ENCODE results near the gene GABBR2. TPM values are rescaled to one million over a fixed set of nuclear protein-coding genes. Genes with fewer than 3 reads are reported as not detected.

Gene GABBR2
- total RNA-seq, 1 experiment from 2014 or later: 0.23 TPM

- Histone ChIP-seq H3K27me3 (replicated peaks; ENCODE audit: control insufficient read depth, insufficient read depth, low read length) (no peaks in the 10 kb centered on the region), H3K4me3 (ENCODE audit: low read depth, low read length) (no peak overlapping the region), H3K9me3 (no peaks in the 10 kb centered on the region), H3K4me1 (peaks cover 6% of the 10 kb centered on the region; the same call in 1 of the 2 replicates), H3K36me3 (ENCODE audit: control insufficient read depth, insufficient read depth, low read length) (no peaks in the 10 kb centered on the region)
- no peak for DNase-seq
- Mint-ChIP-seq H3K36me3 (ENCODE audit: insufficient read depth, unreplicated experiment) (no peaks in the 10 kb centered on the region), H3K27ac (ENCODE audit: unreplicated experiment) (no peak overlapping the region), H3K27me3 (ENCODE audit: insufficient read depth, unreplicated experiment) (peaks cover 3% of the 10 kb centered on the region), H3K4me3 (ENCODE audit: unreplicated experiment) (no peak overlapping the region), H3K4me1 (ENCODE audit: low read depth, unreplicated experiment) (peaks cover 11% of the 10 kb centered on the region), H3K9me3 (ENCODE audit: unreplicated experiment) (no peaks in the 10 kb centered on the region)
- TF ChIP-seq, protein P1, sequence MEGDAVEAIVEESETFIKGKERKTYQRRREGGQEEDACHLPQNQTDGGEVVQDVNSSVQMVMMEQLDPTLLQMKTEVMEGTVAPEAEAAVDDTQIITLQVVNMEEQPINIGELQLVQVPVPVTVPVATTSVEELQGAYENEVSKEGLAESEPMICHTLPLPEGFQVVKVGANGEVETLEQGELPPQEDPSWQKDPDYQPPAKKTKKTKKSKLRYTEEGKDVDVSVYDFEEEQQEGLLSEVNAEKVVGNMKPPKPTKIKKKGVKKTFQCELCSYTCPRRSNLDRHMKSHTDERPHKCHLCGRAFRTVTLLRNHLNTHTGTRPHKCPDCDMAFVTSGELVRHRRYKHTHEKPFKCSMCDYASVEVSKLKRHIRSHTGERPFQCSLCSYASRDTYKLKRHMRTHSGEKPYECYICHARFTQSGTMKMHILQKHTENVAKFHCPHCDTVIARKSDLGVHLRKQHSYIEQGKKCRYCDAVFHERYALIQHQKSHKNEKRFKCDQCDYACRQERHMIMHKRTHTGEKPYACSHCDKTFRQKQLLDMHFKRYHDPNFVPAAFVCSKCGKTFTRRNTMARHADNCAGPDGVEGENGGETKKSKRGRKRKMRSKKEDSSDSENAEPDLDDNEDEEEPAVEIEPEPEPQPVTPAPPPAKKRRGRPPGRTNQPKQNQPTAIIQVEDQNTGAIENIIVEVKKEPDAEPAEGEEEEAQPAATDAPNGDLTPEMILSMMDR (IDR thresholded peaks at IDR 0.05; ENCODE audit: insufficient read depth in 1 of 2, low read depth in 1 of 2, low read length in 1 of 2, severe bottlenecking in 1 of 2, unreplicated experiment in 1 of 2): no peak
- ChIA-PET CTCF (no interaction called here), POLR2A (no interaction called here)
- no TSS peak for BruUV-seq (replicated peaks)
- intact Hi-C loops (cut with micrococcal nuclease; ENCODE audit: unreplicated experiment): no loop called here
Measured at GRCh38 chr9:98477884-98478283, 230.9 kb downstream of the GABBR2 start.

DNA sequence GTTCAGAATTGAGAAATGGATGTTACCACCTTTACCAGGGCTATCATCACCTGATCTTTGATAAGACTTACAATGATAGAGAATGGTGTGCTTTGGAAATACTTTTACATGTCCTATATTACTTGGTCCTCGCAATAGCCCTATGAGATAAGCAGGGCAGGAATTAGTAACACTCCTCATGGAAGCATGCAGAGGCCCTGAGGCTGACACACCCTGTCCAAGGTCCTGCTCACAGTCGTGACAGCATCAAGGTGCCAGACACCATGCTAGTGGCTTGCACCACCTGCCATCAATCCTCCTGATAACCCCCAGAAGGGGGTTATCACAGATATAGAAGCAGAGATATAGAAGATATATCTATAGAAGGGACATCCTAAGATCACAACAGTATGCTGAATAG, 236.5 kb downstream of the GABBR2 start:
- Histone ChIP-seq H3K36me3 (ENCODE audit: control insufficient read depth, insufficient read depth, low read length) (no peaks in the 10 kb centered on the region), H3K4me3 (ENCODE audit: low read depth, low read length) (no peak overlapping the region), H3K27me3 (replicated peaks; ENCODE audit: control insufficient read depth, insufficient read depth, low read length) (no peaks in the 10 kb centered on the region), H3K9me3 (no peaks in the 10 kb centered on the region), H3K4me1 (peaks cover 5% of the 10 kb centered on the region; the same call in 1 of the 2 replicates)
- TF ChIP-seq, protein P1 (IDR thresholded peaks at IDR 0.05; ENCODE audit: insufficient read depth in 1 of 2, low read depth in 1 of 2, low read length in 1 of 2, severe bottlenecking in 1 of 2, unreplicated experiment in 1 of 2): no peak
- Mint-ChIP-seq H3K4me1 (ENCODE audit: low read depth, unreplicated experiment) (no peaks in the 10 kb centered on the region), H3K4me3 (ENCODE audit: unreplicated experiment) (no peak overlapping the region), H3K27ac (ENCODE audit: unreplicated experiment) (no peak overlapping the region), H3K27me3 (ENCODE audit: insufficient read depth, unreplicated experiment) (peaks cover 3% of the 10 kb centered on the region), H3K9me3 (ENCODE audit: unreplicated experiment) (peaks cover 6% of the 10 kb centered on the region), H3K36me3 (ENCODE audit: insufficient read depth, unreplicated experiment) (no peaks in the 10 kb centered on the region)
- DNase-seq: peak; percentile 58 to 75
- CTCF ChIA-PET: no interaction called here
- POLR2A ChIA-PET: no interaction called here
- intact Hi-C loops (cut with micrococcal nuclease; ENCODE audit: unreplicated experiment): no loop called here
- BruUV-seq (replicated peaks): no TSS peak

GRCh38 chr9:98471185-98471584, 237.6 kb downstream of the GABBR2 start:
- no peaks in the 10 kb centered on the region for H3K4me1 Mint-ChIP-seq (ENCODE audit: low read depth, unreplicated experiment)
- ChIA-PET CTCF (no interaction called here), POLR2A (no interaction called here)
- intact Hi-C loops (cut with micrococcal nuclease; ENCODE audit: unreplicated experiment): no loop called here
- H3K36me3 Mint-ChIP-seq (ENCODE audit: insufficient read depth, unreplicated experiment): no peaks in the 10 kb centered on the region
- no TSS peak for BruUV-seq (replicated peaks)
- peaks cover 5% of the 10 kb centered on the region; the same call in 1 of the 2 replicates for H3K4me1 ChIP-seq
- no peak for DNase-seq
- peaks cover 3% of the 10 kb centered on the region for H3K27me3 Mint-ChIP-seq (ENCODE audit: insufficient read depth, unreplicated experiment)
- peaks cover 13% of the 10 kb centered on the region for H3K9me3 Mint-ChIP-seq (ENCODE audit: unreplicated experiment)
- TF ChIP-seq, protein P1 (IDR thresholded peaks at IDR 0.05; ENCODE audit: insufficient read depth in 1 of 2, low read depth in 1 of 2, low read length in 1 of 2, severe bottlenecking in 1 of 2, unreplicated experiment in 1 of 2): no peak
- no peak overlapping the region for H3K4me3 Mint-ChIP-seq (ENCODE audit: unreplicated experiment)
- no peak overlapping the region for H3K4me3 ChIP-seq (ENCODE audit: low read depth, low read length)
- no peaks in the 10 kb centered on the region for H3K27me3 ChIP-seq (replicated peaks; ENCODE audit: control insufficient read depth, insufficient read depth, low read length)
- no peak overlapping the region for H3K27ac Mint-ChIP-seq (ENCODE audit: unreplicated experiment)
- no peaks in the 10 kb centered on the region for H3K36me3 ChIP-seq (ENCODE audit: control insufficient read depth, insufficient read depth, low read length)
- no peaks in the 10 kb centered on the region for H3K9me3 ChIP-seq

Data from Caco-2 (cell line).